Right lobe of liver (tissue), 6 donors: Measurements from ENCODE around the gene PPP2R5D. TPM values are rescaled to one million over a fixed set of nuclear protein-coding genes. Genes with fewer than 3 reads are reported as not detected.

Source experiments
- ATAC-seq, 4 donors: fragments of 200-7000 bp; cut with Tn5 transposase; one replicate each; pipeline ENCODE4 v1.9.1; 2020; ENCODE audit warnings: mild to moderate bottlenecking in 4 of 4, moderate library complexity in 4 of 4
- DNase-seq, 3 donors: peaks; one replicate each; pipeline ENCODE4 v3.0.0-alpha.2; 2020
- H3K27ac ChIP-seq, 3 donors: fragments of 200-600 bp; one replicate each; pipeline ENCODE4 v1.8.0; 2022
- H3K27me3 ChIP-seq, 2 donors: fragments of 200-600 bp; one replicate each; pipeline ENCODE4 v1.8.0; 2022
- H3K36me3 ChIP-seq, 4 donors: fragments of 200-600 bp; sonication (generic) in 1 of 4; one replicate each; pipeline versions ENCODE4 v1.5.1 to v1.8.0; 2017 to 2022; ENCODE audit warnings: control low read depth in 1 of 4
- H3K4me1 ChIP-seq, 4 donors: fragments of 200-600 bp; sonication (generic) in 1 of 4; one replicate each; pipeline versions ENCODE4 v1.5.1 to v1.8.0; 2017 to 2022; ENCODE audit warnings: control low read depth in 1 of 4
- H3K4me3 ChIP-seq, 3 donors: fragments of 200-600 bp; one replicate each; pipeline ENCODE4 v1.8.0; 2022
- H3K9me3 ChIP-seq, 4 donors: fragments of 200-600 bp; sonication (generic) in 1 of 4; one replicate each; pipeline versions ENCODE4 v1.5.1 to v1.8.0; 2017 to 2022; ENCODE audit warnings: control low read depth in 1 of 4
- CTCF ChIP-seq, 4 donors: fragments of 200-600 bp in 3 of 4; fragments of 450-650 bp in 1 of 4; IDR thresholded peaks; one replicate each; pipeline versions ENCODE4 v1.5.1 to v1.8.0; 2016 to 2022; ENCODE audit warnings: antibody characterized with exemption in 4 of 4, mild to moderate bottlenecking in 2 of 4
- POLR2A ChIP-seq: fragments of 450-650 bp; IDR thresholded peaks from one replicate; pipeline ENCODE4 v1.6.1; 2017; ENCODE audit warnings: antibody characterized with exemption, mild to moderate bottlenecking
- WGBS: methylation state at CpG from one replicate; pipeline ENCODE4 v1.1.6; 2018; ENCODE audit warnings: low coverage, low lambda C conversion rate; ENCODE audit not compliant: insufficient coverage; ENCODE audit errors: missing lambda C conversion rate; 5-methylcytosine and 5-hydroxymethylcytosine counted together
- intact Hi-C, 2 donors: fragments of 100-400 bp; cut with DNase I; formaldehyde crosslinking; loops; one replicate each; pipeline versions ENCODE4 v1.11.2 to v1.14.1; 2022
- total RNA-seq, 6 experiments: library from RNA; depleted of rRNA in 2 of 6; stranded (reverse); fragments of >200 nt in 2 of 6; fragmentation: NEBNext Ultra II Directional in 3 of 6; extraction: Animal tissue kit (Norgen Biotek cat#: 25700) in 3 of 6; gene quantifications; one replicate each; pipeline versions ENCODE4 v1.1.0 to v1.2.4, GENCODE V29; 2016 to 2023
- donor health status: DM: no; HTN: yes; CAD: no.
- donor health status: DM: no; HTN: no; CAD: no.
- donor health status: DM: no; HTN: no; CAD: no.
- donor health status: DM: no; HTN: yes; CAD: no.
- donor health status: DM: no; HTN: yes; CAD: no.

The PPP2R5D gene
- total RNA-seq, 6 experiments from 2014 or later: 11.5 to 24.0 (median 16.3) TPM

- H3K27me3 ChIP-seq: no peaks in the 10 kb centered on the region
- DNase-seq (no peak), ATAC-seq (no peak)
- intact Hi-C loops: no loop called here
- TF ChIP-seq POLR2A: no peak
- no peak for TF ChIP-seq CTCF (IDR thresholded peaks at IDR 0.05)
- no peaks in the 10 kb centered on the region for H3K9me3 ChIP-seq
- H3K4me1 ChIP-seq: no peaks in the 10 kb centered on the region
- no peak overlapping the region for H3K4me3 ChIP-seq
- 92% methylated on average over 5 of the region's 9 CpGs for WGBS
- no peak overlapping the region for H3K27ac ChIP-seq
- peaks cover 0 to 73% (median 28%) of the 10 kb centered on the region in 4 donors for H3K36me3 ChIP-seq
Observed at GRCh38 chr6:43029120-43029519, 44.8 kb downstream of the PPP2R5D start.

- Histone ChIP-seq H3K36me3 (peaks cover 0 to 46% (median 14%) of the 10 kb centered on the region in 4 donors), H3K4me3 (no peak overlapping the region), H3K27ac (no peak overlapping the region), H3K9me3 (no peaks in the 10 kb centered on the region), H3K4me1 (peaks cover 0 to 11% (median 0%) of the 10 kb centered on the region in 4 donors), H3K27me3 (no peaks in the 10 kb centered on the region)
- intact Hi-C loops: no loop called here
- ATAC-seq: no peak
- no peak for DNase-seq
- WGBS: 90% methylated on average over 2 of the region's 4 CpGs
- TF ChIP-seq CTCF (IDR thresholded peaks at IDR 0.05) (no peak), POLR2A (no peak)
Observed at GRCh38 chr6:43032326-43032725, 48.0 kb downstream of the PPP2R5D start.

DNA sequence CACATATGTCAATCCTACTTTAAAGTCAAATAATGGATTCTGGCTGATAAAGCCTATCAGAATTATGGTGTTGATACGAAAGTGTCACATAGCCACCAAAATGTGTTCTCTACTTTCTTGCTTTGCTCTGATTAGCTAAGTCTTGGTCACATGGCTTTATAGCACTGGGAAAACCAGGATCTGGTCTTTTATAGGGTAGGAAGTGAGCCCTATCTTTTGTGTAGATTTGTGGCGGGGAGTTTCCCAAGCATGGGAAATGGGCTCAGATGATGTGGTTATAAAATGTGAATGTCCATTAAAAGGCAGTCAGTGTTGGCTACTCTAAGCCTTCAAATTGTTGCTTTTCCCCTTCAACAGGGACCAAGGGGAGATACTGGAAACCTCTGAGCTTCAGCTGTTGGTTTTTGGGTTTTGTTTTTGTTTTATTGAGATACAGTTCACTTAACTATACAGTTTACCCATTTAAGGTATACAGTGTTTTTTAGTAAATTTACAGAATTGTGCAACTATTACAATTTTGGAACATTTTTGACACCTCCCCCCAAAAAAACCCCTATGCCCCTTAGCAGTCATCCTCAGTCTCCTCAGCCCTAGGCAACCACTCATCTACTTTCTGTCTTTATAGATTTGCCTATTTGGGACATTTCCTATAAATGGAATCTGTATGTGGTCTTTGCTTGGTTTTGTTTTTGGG is 49.3 kb downstream of the PPP2R5D start:
- no peaks in the 10 kb centered on the region for H3K9me3 ChIP-seq
- peaks cover 0 to 11% (median 0%) of the 10 kb centered on the region in 4 donors for H3K4me1 ChIP-seq
- WGBS: 67% methylated on average over 1 of the region's 2 CpGs
- H3K4me3 ChIP-seq: no peak overlapping the region
- intact Hi-C loops: no loop called here
- ATAC-seq (no peak), DNase-seq (no peak)
- no peaks in the 10 kb centered on the region for H3K27me3 ChIP-seq
- H3K36me3 ChIP-seq: peaks cover 0 to 39% (median 10%) of the 10 kb centered on the region in 4 donors
- no peak overlapping the region for H3K27ac ChIP-seq
- TF ChIP-seq POLR2A (no peak), CTCF (IDR thresholded peaks at IDR 0.05) (no peak)

- no peaks in the 10 kb centered on the region for H3K27me3 ChIP-seq
- no peaks in the 10 kb centered on the region for H3K9me3 ChIP-seq
- DNase-seq (no peak), ATAC-seq (no peak)
- TF ChIP-seq CTCF (IDR thresholded peaks at IDR 0.05): no peak
- no peak for TF ChIP-seq POLR2A
- no peak overlapping the region for H3K4me3 ChIP-seq
- intact Hi-C loops: no loop called here
- WGBS: 67% methylated on average over 1 of the region's 2 CpGs
- H3K36me3 ChIP-seq: peaks cover 0 to 35% (median 8%) of the 10 kb centered on the region in 4 donors
- no peak overlapping the region for H3K27ac ChIP-seq
- H3K4me1 ChIP-seq: peaks cover 0 to 11% (median 0%) of the 10 kb centered on the region in 4 donors
Observed at GRCh38 chr6:43034190-43034525, 49.8 kb downstream of the PPP2R5D start.
